Prostate gland (tissue), 2 donors: ENCODE measurements around the gene CXCL5. TPM values are rescaled to one million over a fixed set of nuclear protein-coding genes. Genes with fewer than 3 reads are reported as not detected.

ENCODE experiments used
- DNase-seq: peaks from one replicate; pipeline ENCODE4 v3.0.0-alpha.2; 2019; ENCODE audit warnings: low spot score
- H3K27ac ChIP-seq, 2 donors: fragments of 200-600 bp; sonication (generic); 2 replicates each; pipeline ENCODE4 v1.5.1; 2017 to 2019
- H3K27me3 ChIP-seq: fragments of 200-600 bp; sonication (generic); replicated peaks from 2 replicates; pipeline ENCODE4 v1.5.1; 2019; ENCODE audit not compliant: insufficient read depth
- H3K36me3 ChIP-seq, 2 donors: fragments of 200-600 bp; sonication (generic); 1 replicate in 1 of 2; 2 replicates in 1 of 2; pipeline versions ENCODE4 v1.5.1 to v1.8.1; 2017 to 2019
- H3K4me1 ChIP-seq: fragments of 200-600 bp; sonication (generic); replicated peaks from 2 replicates; pipeline ENCODE4 v1.5.1; 2019
- H3K4me3 ChIP-seq, 2 donors: fragments of 200-600 bp; sonication (generic); 2 replicates each; pipeline ENCODE4 v1.5.1; 2017 to 2019
- H3K9me3 ChIP-seq: fragments of 200-600 bp; sonication (generic); 2 replicates; pipeline ENCODE4 v1.5.1; 2017
- CTCF ChIP-seq, 4 experiments: fragments of 200-600 bp in 2 of 4; fragments of 450-650 bp in 2 of 4; sonication (generic) in 2 of 4; IDR thresholded peaks; 1 replicate in 3 of 4; 2 replicates in 1 of 4; pipeline ENCODE4 v1.5.1; 2016 to 2019; ENCODE audit warnings: antibody characterized with exemption in 4 of 4, mild to moderate bottlenecking in 2 of 4, moderate library complexity in 2 of 4
- POLR2A ChIP-seq: fragments of 450-650 bp; IDR thresholded peaks from one replicate; pipeline ENCODE4 v1.6.1; 2016; ENCODE audit warnings: antibody characterized with exemption, mild to moderate bottlenecking
- POLR2AphosphoS5 ChIP-seq: sonication (generic); formaldehyde crosslinking; IDR thresholded peaks from one replicate; pipeline ENCODE4 v1.6.1; 2017; ENCODE audit warnings: antibody characterized with exemption
- whole genome bisulfite sequencing: methylation state at CpG from one replicate; pipeline ENCODE4 v1.1.5; 2018; 5-methylcytosine and 5-hydroxymethylcytosine counted together
- intact Hi-C: fragments of 100-400 bp; cut with DNase I; formaldehyde crosslinking; loops from one replicate; pipeline ENCODE4 v1.14.2; 2022
- total RNA-seq, 2 donors: library from RNA; depleted of rRNA; stranded (reverse); fragments of >200 nt; gene quantifications; one replicate each; pipeline ENCODE4 v1.1.0, GENCODE V29; 2016

CXCL5 gene
- total RNA-seq, 2 donors from 2014 or later, result 0.14 to 0.57 TPM

- 48% methylated on average over 4 of the region's 4 CpGs for WGBS
- no peak for DNase-seq
- H3K4me3 ChIP-seq, result no peak overlapping the region
Observed at GRCh38 chr4:74037076-74037955, 38.8 kb upstream of the CXCL5 start.

GRCh38 chr4:74033739-74034138 is 35.3 kb upstream of the CXCL5 start:
- no peak for DNase-seq
- no peak for TF ChIP-seq CTCF (IDR thresholded peaks at IDR 0.05)
- TF ChIP-seq POLR2A, result no peak
- no peak for TF ChIP-seq POLR2AphosphoS5
- Histone ChIP-seq H3K27ac (no peak overlapping the region), H3K4me1 (no peaks in the 10 kb centered on the region), H3K27me3 (no peaks in the 10 kb centered on the region), H3K4me3 (no peak overlapping the region), H3K9me3 (no peaks in the 10 kb centered on the region), H3K36me3 (no peaks in the 10 kb centered on the region)
- intact Hi-C loops, result no loop called here

More at GRCh38 chr4:74037076-74037955, 38.8 kb upstream of the CXCL5 start:
- Histone ChIP-seq H3K36me3 (no peaks in the 10 kb centered on the region), H3K9me3 (no peaks in the 10 kb centered on the region), H3K27me3 (no peaks in the 10 kb centered on the region), H3K27ac (no peak overlapping the region), H3K4me1 (no peaks in the 10 kb centered on the region)
- TF ChIP-seq POLR2AphosphoS5 (no peak), CTCF (IDR thresholded peaks at IDR 0.05) (no peak), POLR2A (no peak)
- intact Hi-C loops, result no loop called here

GRCh38 chr4:74032064-74032463 is 33.6 kb upstream of the CXCL5 start:
- Histone ChIP-seq H3K4me3 (no peak overlapping the region), H3K4me1 (no peaks in the 10 kb centered on the region), H3K27ac (no peak overlapping the region), H3K36me3 (no peaks in the 10 kb centered on the region), H3K9me3 (no peaks in the 10 kb centered on the region), H3K27me3 (no peaks in the 10 kb centered on the region)
- no peak for TF ChIP-seq POLR2A
- no peak for TF ChIP-seq POLR2AphosphoS5
- TF ChIP-seq CTCF (IDR thresholded peaks at IDR 0.05), result no peak
- intact Hi-C loops, result no loop called here
- DNase-seq, result no peak

- no peak for TF ChIP-seq CTCF (IDR thresholded peaks at IDR 0.05)
- H3K4me3 ChIP-seq, result no peak overlapping the region
- intact Hi-C loops, result no loop called here
- H3K9me3 ChIP-seq, result no peaks in the 10 kb centered on the region
- H3K4me1 ChIP-seq, result no peaks in the 10 kb centered on the region
- no peak for DNase-seq
- H3K27ac ChIP-seq, result no peak overlapping the region
- no peaks in the 10 kb centered on the region for H3K27me3 ChIP-seq
- H3K36me3 ChIP-seq, result no peaks in the 10 kb centered on the region
Observed at GRCh38 chr4:74031576-74031975, 33.1 kb upstream of the CXCL5 start.

- intact Hi-C loops, result no loop called here
Observed at GRCh38 chr4:74030285-74030684, 31.8 kb upstream of the CXCL5 start.

More at GRCh38 chr4:74030285-74030684, 31.8 kb upstream of the CXCL5 start:
- Histone ChIP-seq H3K36me3 (no peaks in the 10 kb centered on the region), H3K27me3 (no peaks in the 10 kb centered on the region), H3K4me1 (no peaks in the 10 kb centered on the region), H3K4me3 (no peak overlapping the region), H3K27ac (no peak overlapping the region), H3K9me3 (no peaks in the 10 kb centered on the region)
- no peak for DNase-seq
- TF ChIP-seq POLR2A, result no peak
- no peak for TF ChIP-seq POLR2AphosphoS5
- TF ChIP-seq CTCF (IDR thresholded peaks at IDR 0.05), result no peak
